HUES48 (cell line): Measurements from ENCODE around the gene MTREX.
A peak's percentile ranks its signal among the peaks of the same experiment; 100 is the strongest.

Experiments
- H3K27ac ChIP-seq: one replicate; pipeline ENCODE4 v1.7.0; 2013; ENCODE audit warnings: low read depth, low read length, inconsistent platforms
- H3K27me3 ChIP-seq: 2 replicates; pipeline ENCODE4 v1.6.1; 2013; ENCODE audit warnings: mild to moderate bottlenecking, low read length; ENCODE audit not compliant: control insufficient read depth, insufficient read depth
- H3K36me3 ChIP-seq: 2 replicates; pipeline ENCODE4 v1.6.1; 2013; ENCODE audit warnings: low read length; ENCODE audit not compliant: control insufficient read depth, insufficient read depth
- H3K4me1 ChIP-seq: 2 replicates; pipeline ENCODE4 v1.6.1; 2013; ENCODE audit warnings: mild to moderate bottlenecking, low read length; ENCODE audit not compliant: control insufficient read depth, insufficient read depth
- H3K4me3 ChIP-seq: 2 replicates; pipeline ENCODE4 v1.5.1; 2013; ENCODE audit warnings: mild to moderate bottlenecking, low read depth, low read length
- H3K9ac ChIP-seq: 2 replicates; pipeline ENCODE4 v1.6.1; 2013; ENCODE audit warnings: mild to moderate bottlenecking, low read depth, low read length, moderate library complexity
- H3K9me3 ChIP-seq: 2 replicates; pipeline ENCODE4 v1.6.1; 2013; ENCODE audit warnings: low read length; ENCODE audit not compliant: control insufficient read depth, insufficient read depth

MTREX gene

GRCh38 chr5:55307383-55308253 lies at the start of gene MTREX, which contains the start of gene DHX29:
Gene MTREX, plus strand, starts transcription at chr5:55307989. Its CDS starts 25 bp downstream, at chr5:55308014.
Gene DHX29, minus strand, starts transcription at chr5:55307694. Its CDS starts 121 bp downstream, at chr5:55307573.
- Histone ChIP-seq H3K27ac (peak within 1 kb of the TSS; percentile 95), H3K36me3 (peaks cover 8% of the 10 kb centered on the region), H3K27me3 (no peaks in the 10 kb centered on the region)

GRCh38 chr5:55258339-55258738 lies 49.5 kb upstream of the MTREX start:
- no peak overlapping the region for H3K4me3 ChIP-seq
- H3K9me3 ChIP-seq = no peaks in the 10 kb centered on the region
- H3K27me3 ChIP-seq = no peaks in the 10 kb centered on the region
- peaks cover 72% of the 10 kb centered on the region for H3K36me3 ChIP-seq
- H3K27ac ChIP-seq = no peak overlapping the region
- H3K9ac ChIP-seq = no peak overlapping the region
- peaks cover 7% of the 10 kb centered on the region for H3K4me1 ChIP-seq

More at GRCh38 chr5:55307383-55308253, at the start of gene MTREX, which contains the start of gene DHX29:
- H3K9ac ChIP-seq = peak within 1 kb of the TSS; percentile 97
- peaks cover 15% of the 10 kb centered on the region for H3K4me1 ChIP-seq
- H3K4me3 ChIP-seq = peak within 1 kb of the TSS; percentile 94
- H3K9me3 ChIP-seq = no peaks in the 10 kb centered on the region

- peaks cover 91% of the 10 kb centered on the region for H3K36me3 ChIP-seq
- no peak overlapping the region for H3K4me3 ChIP-seq
- no peak overlapping the region for H3K27ac ChIP-seq
- H3K27me3 ChIP-seq = no peaks in the 10 kb centered on the region
- H3K4me1 ChIP-seq = no peaks in the 10 kb centered on the region
- no peaks in the 10 kb centered on the region for H3K9me3 ChIP-seq
- no peak overlapping the region for H3K9ac ChIP-seq
Observed at GRCh38 chr5:55276771-55277170, 31.0 kb upstream of the MTREX start.

- Histone ChIP-seq H3K9me3 (no peaks in the 10 kb centered on the region), H3K4me1 (no peaks in the 10 kb centered on the region), H3K4me3 (no peak overlapping the region), H3K27ac (no peak overlapping the region), H3K9ac (no peak overlapping the region), H3K36me3 (peaks cover 92% of the 10 kb centered on the region), H3K27me3 (no peaks in the 10 kb centered on the region)
Observed at GRCh38 chr5:55278778-55279177, 29.0 kb upstream of the MTREX start.

GRCh38 chr5:55286411-55286933 lies 21.3 kb upstream of the MTREX start:
- Histone ChIP-seq H3K4me1 (no peaks in the 10 kb centered on the region), H3K36me3 (peaks cover 84% of the 10 kb centered on the region), H3K9me3 (no peaks in the 10 kb centered on the region), H3K9ac (no peak overlapping the region), H3K4me3 (no peak overlapping the region), H3K27ac (no peak overlapping the region), H3K27me3 (no peaks in the 10 kb centered on the region)

GRCh38 chr5:55289808-55290207 lies 18.0 kb upstream of the MTREX start:
- Histone ChIP-seq H3K4me3 (no peak overlapping the region), H3K27me3 (no peaks in the 10 kb centered on the region), H3K9ac (no peak overlapping the region), H3K9me3 (no peaks in the 10 kb centered on the region), H3K27ac (no peak overlapping the region), H3K4me1 (no peaks in the 10 kb centered on the region), H3K36me3 (peaks cover 84% of the 10 kb centered on the region)

GRCh38 chr5:55290991-55291390 lies 16.8 kb upstream of the MTREX start:
- H3K4me1 ChIP-seq = no peaks in the 10 kb centered on the region
- H3K36me3 ChIP-seq = peaks cover 86% of the 10 kb centered on the region
- no peaks in the 10 kb centered on the region for H3K27me3 ChIP-seq
- H3K27ac ChIP-seq = no peak overlapping the region
- H3K4me3 ChIP-seq = no peak overlapping the region
- no peak overlapping the region for H3K9ac ChIP-seq
- H3K9me3 ChIP-seq = no peaks in the 10 kb centered on the region; the same call in 1 of the 2 replicates

- Histone ChIP-seq H3K9me3 (no peaks in the 10 kb centered on the region; the same call in 1 of the 2 replicates), H3K27ac (no peak overlapping the region), H3K4me3 (no peak overlapping the region), H3K9ac (no peak overlapping the region), H3K4me1 (no peaks in the 10 kb centered on the region), H3K36me3 (peaks cover 75% of the 10 kb centered on the region), H3K27me3 (no peaks in the 10 kb centered on the region)
Observed at GRCh38 chr5:55294935-55295334, 12.9 kb upstream of the MTREX start.

GRCh38 chr5:55300890-55301289 lies 6.9 kb upstream of the MTREX start:
- no peak overlapping the region for H3K27ac ChIP-seq
- H3K9me3 ChIP-seq = no peaks in the 10 kb centered on the region
- H3K4me3 ChIP-seq = no peak overlapping the region
- H3K4me1 ChIP-seq = peaks cover 8% of the 10 kb centered on the region; the same call in 1 of the 2 replicates
- peaks cover 24% of the 10 kb centered on the region for H3K36me3 ChIP-seq
- no peaks in the 10 kb centered on the region for H3K27me3 ChIP-seq
- no peak overlapping the region for H3K9ac ChIP-seq

- H3K27ac ChIP-seq = no peak overlapping the region
- H3K9ac ChIP-seq = no peak overlapping the region
- H3K9me3 ChIP-seq = no peaks in the 10 kb centered on the region
- no peak overlapping the region for H3K4me3 ChIP-seq
- peaks cover 2% of the 10 kb centered on the region; the same call in 1 of the 2 replicates for H3K36me3 ChIP-seq
- H3K27me3 ChIP-seq = no peaks in the 10 kb centered on the region
- H3K4me1 ChIP-seq = peaks cover 15% of the 10 kb centered on the region
Observed at GRCh38 chr5:55303238-55303690, 4.5 kb upstream of the MTREX start.

- no peaks in the 10 kb centered on the region for H3K36me3 ChIP-seq
- no peak overlapping the region for H3K4me3 ChIP-seq
- H3K27me3 ChIP-seq = no peaks in the 10 kb centered on the region
- H3K9ac ChIP-seq = no peak overlapping the region
- H3K4me1 ChIP-seq = peaks cover 15% of the 10 kb centered on the region
- no peaks in the 10 kb centered on the region for H3K9me3 ChIP-seq
- no peak overlapping the region for H3K27ac ChIP-seq
Observed at GRCh38 chr5:55304584-55304983, 3.2 kb upstream of the MTREX start.
